Keratinocyte (primary cell): ENCODE measurements around the gene PNKP. TPM values are rescaled to one million over a fixed set of nuclear protein-coding genes. Genes with fewer than 3 reads are reported as not detected.

Source experiments
- DNase-seq: peaks from one replicate; pipeline ENCODE4 v3.0.0-alpha.2; 2011; ENCODE audit warnings: low read depth, missing footprints, low spot score
- FAIRE-seq: peaks from 2 replicates; lab custom pipeline; 2011; peaks lifted over from hg19 to GRCh38; lab: Jason Lieb, UNC
- H2AFZ ChIP-seq: 2 replicates; pipeline ENCODE4 v1.6.0; 2012; ENCODE audit warnings: low read length, control low read depth, inconsistent platforms; ENCODE audit not compliant: control insufficient read depth
- H3K27ac ChIP-seq: 2 replicates; pipeline ENCODE4 v1.5.1; 2011; ENCODE audit warnings: low read length; ENCODE audit not compliant: control insufficient read depth, insufficient read depth
- H3K27me3 ChIP-seq: 3 replicates; pipeline ENCODE4 v1.6.0; 2011; ENCODE audit warnings: low read length; ENCODE audit not compliant: control insufficient read depth, insufficient read depth; ENCODE audit errors: extremely low read depth
- H3K36me3 ChIP-seq, 2 experiments: 2 replicates in 1 of 2; 3 replicates in 1 of 2; pipeline ENCODE4 v1.5.1; 2011; ENCODE audit warnings: low read length in 2 of 2, mild to moderate bottlenecking in 1 of 2; ENCODE audit not compliant: control insufficient read depth in 2 of 2, insufficient read depth in 2 of 2; ENCODE audit errors: extremely low read depth in 1 of 2
- H3K4me1 ChIP-seq: 3 replicates; pipeline ENCODE4 v1.5.1; 2011; ENCODE audit warnings: low read length; ENCODE audit not compliant: control insufficient read depth, insufficient read depth; ENCODE audit errors: extremely low read depth
- H3K4me2 ChIP-seq: 3 replicates; pipeline ENCODE4 v1.6.0; 2011; ENCODE audit warnings: low read depth, low read length; ENCODE audit not compliant: control insufficient read depth, insufficient read depth; ENCODE audit errors: extremely low read depth
- H3K4me3 ChIP-seq, 3 experiments: fragments of 200-600 bp in 1 of 3; sonication (generic) in 1 of 3; 2 replicates in 2 of 3; 3 replicates in 1 of 3; pipeline ENCODE4 v1.5.1; 2011 to 2016; ENCODE audit warnings: low read length in 3 of 3, mild to moderate bottlenecking in 3 of 3, control low read depth in 2 of 3, inconsistent platforms in 1 of 3, low read depth in 1 of 3, mixed read lengths in 1 of 3, mixed run types in 1 of 3, moderate library complexity in 1 of 3; ENCODE audit not compliant: control insufficient read depth in 2 of 3, insufficient read depth in 2 of 3; ENCODE audit errors: extremely low read depth in 1 of 3
- H3K79me2 ChIP-seq: 2 replicates; pipeline ENCODE4 v1.6.0; 2012; ENCODE audit warnings: low read length; ENCODE audit not compliant: control insufficient read depth, insufficient read depth
- H3K9ac ChIP-seq: 3 replicates; pipeline ENCODE4 v1.6.0; 2011; ENCODE audit warnings: low read length; ENCODE audit not compliant: control insufficient read depth, insufficient read depth; ENCODE audit errors: extremely low read depth
- H3K9me1 ChIP-seq: 3 replicates; pipeline ENCODE4 v1.6.0; 2011; ENCODE audit warnings: low read length; ENCODE audit not compliant: control insufficient read depth, insufficient read depth; ENCODE audit errors: extremely low read depth
- H3K9me3 ChIP-seq: 2 replicates; pipeline ENCODE4 v1.5.1; 2012; ENCODE audit warnings: low read depth, low read length; ENCODE audit not compliant: control insufficient read depth
- H4K20me1 ChIP-seq: 3 replicates; pipeline ENCODE4 v1.6.0; 2011; ENCODE audit warnings: low read length; ENCODE audit not compliant: control insufficient read depth, insufficient read depth; ENCODE audit errors: extremely low read depth
- EZH2 ChIP-seq: IDR thresholded peaks from one replicate; pipeline ENCODE4 v1.6.1; 2012; ENCODE audit warnings: inconsistent platforms, mild to moderate bottlenecking, low read length, moderate library complexity
- dilution Hi-C: fragments of 300-500 bp; cut with MboI; formaldehyde crosslinking; loops from one replicate; pipeline ENCODE4 v1.7.0; 2020; ENCODE audit warnings: low sequenced_read_pairs; ENCODE audit not compliant: extremely low pct_ligation_motif_present
- polyA plus RNA-seq, 5 experiments: library from polyadenylated mRNA; depleted of rRNA in 3 of 5; stranded (reverse) in 3 of 5; stranded (forward) in 1 of 5; unstranded in 1 of 5; fragments of >200 nt; gene quantifications; 1 replicate in 1 of 5; 2 replicates in 3 of 5; 3 replicates in 1 of 5; pipeline versions ENCODE4 v1.2.1 to v1.2.3, GENCODE V29; 2011 to 2012; ENCODE audit warnings: missing spikeins in 2 of 5, low read depth in 1 of 5, low replicate concordance in 1 of 5
- TF ChIP-seq, protein P1 (sequence below), 3 experiments: IDR thresholded peaks in 1 of 3; conservative IDR thresholded peaks in 1 of 3; optimal IDR thresholded peaks in 1 of 3; 2 replicates in 2 of 3; 3 replicates in 1 of 3; pipeline versions ENCODE3 to v1.5.1; 2011; ENCODE audit warnings: low read length in 3 of 3, mild to moderate bottlenecking in 3 of 3, moderate library complexity in 2 of 3, control low read depth in 1 of 3, inconsistent platforms in 1 of 3; ENCODE audit not compliant: insufficient read depth in 2 of 3; ENCODE audit errors: extremely low read depth in 1 of 3

The PNKP gene
- polyA plus RNA-seq, 1 donor (not counting 4 experiments of a cell fraction or from before 2014, with no cell fraction given): 19.3 TPM

DNA sequence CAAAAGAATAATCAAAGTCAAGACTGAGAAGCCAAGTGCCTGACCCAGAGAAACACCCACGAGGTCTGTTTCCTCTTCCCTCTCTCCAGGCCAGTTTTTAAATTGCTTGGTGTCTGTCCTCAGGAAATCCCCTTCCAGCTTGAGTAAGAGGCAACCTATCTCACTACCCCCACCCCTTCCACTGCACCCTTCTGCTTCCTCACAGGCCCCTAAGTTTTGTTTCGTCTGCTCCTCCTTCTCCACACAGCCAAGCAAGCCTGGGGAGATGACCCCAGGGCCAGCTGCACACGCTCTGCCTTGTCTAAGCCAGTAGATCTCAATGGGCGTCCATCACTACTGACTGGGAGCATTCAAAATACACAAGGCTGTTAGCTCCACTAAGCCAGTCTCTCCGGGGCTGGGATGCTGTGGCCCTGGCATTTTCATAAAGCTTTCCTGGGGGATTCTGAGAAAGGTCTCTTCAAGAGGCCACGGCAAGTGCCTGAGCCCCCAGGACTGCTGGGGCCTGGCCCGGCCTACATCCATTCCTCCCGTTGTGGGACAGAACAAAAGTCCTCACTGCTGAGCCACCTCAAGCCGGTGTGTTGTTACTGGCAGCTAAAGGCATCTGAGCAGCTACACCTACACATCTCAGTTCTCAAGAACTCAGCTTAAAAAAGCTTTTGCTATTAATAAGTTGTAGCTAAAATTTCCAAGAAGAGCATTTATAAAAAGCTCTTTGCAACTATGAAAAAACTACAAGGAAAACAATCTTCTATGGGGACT lies 44.2 kb upstream of the PNKP start:
- Histone ChIP-seq H3K36me3 (peaks cover 23 to 37% of the 10 kb centered on the region in 2 experiments), H3K9me3 (no peaks in the 10 kb centered on the region), H3K4me2 (no peak overlapping the region), H3K79me2 (peaks cover 14% of the 10 kb centered on the region), H3K4me1 (no peaks in the 10 kb centered on the region), H2AFZ (no peak overlapping the region), H3K9me1 (no peaks in the 10 kb centered on the region), H3K9ac (no peak overlapping the region), H4K20me1 (peaks cover 9% of the 10 kb centered on the region), H3K27me3 (no peaks in the 10 kb centered on the region), H3K4me3 (no peak overlapping the region), H3K27ac (no peak overlapping the region)
- DNase-seq: no peak
- TF ChIP-seq, protein P1, sequence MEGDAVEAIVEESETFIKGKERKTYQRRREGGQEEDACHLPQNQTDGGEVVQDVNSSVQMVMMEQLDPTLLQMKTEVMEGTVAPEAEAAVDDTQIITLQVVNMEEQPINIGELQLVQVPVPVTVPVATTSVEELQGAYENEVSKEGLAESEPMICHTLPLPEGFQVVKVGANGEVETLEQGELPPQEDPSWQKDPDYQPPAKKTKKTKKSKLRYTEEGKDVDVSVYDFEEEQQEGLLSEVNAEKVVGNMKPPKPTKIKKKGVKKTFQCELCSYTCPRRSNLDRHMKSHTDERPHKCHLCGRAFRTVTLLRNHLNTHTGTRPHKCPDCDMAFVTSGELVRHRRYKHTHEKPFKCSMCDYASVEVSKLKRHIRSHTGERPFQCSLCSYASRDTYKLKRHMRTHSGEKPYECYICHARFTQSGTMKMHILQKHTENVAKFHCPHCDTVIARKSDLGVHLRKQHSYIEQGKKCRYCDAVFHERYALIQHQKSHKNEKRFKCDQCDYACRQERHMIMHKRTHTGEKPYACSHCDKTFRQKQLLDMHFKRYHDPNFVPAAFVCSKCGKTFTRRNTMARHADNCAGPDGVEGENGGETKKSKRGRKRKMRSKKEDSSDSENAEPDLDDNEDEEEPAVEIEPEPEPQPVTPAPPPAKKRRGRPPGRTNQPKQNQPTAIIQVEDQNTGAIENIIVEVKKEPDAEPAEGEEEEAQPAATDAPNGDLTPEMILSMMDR (optimal IDR thresholded peaks at IDR 0.05 in 1 of 3, IDR thresholded peaks at IDR 0.05 in 1 of 3, conservative IDR thresholded peaks at IDR 0.05 in 1 of 3; ENCODE audit: extremely low read depth in 1 of 3, insufficient read depth in 2 of 3, low read length in 3 of 3): no peak
- TF ChIP-seq EZH2: no peak
- FAIRE-seq: no peak
- dilution Hi-C loops: no loop called here

DNA sequence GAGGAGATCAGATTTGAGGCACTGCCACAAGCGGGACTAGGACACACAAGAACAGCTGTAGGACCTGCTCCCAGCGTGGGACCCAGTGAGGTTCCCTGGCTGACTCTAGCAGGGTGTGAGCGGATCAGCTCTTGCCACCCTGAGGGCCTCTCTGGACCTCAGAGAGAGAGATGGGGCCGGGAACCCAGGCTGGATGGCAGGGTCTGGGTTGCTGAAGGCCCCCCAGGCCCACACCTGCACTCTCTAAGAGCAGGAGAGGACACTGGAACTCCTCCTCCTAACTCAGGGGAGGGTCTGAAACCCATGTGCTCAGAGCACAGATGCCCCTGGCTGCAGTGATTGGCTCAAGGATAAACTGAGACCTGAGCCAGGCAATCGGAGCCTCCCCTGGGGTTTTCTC lies 42.8 kb upstream of the PNKP start:
- dilution Hi-C loops: no loop called here

More for the DNA sequence above, 42.8 kb upstream of the PNKP start:
- Histone ChIP-seq H2AFZ (no peak overlapping the region), H3K27ac (no peak overlapping the region), H3K9ac (no peak overlapping the region), H3K9me3 (no peaks in the 10 kb centered on the region), H3K4me2 (no peak overlapping the region), H3K79me2 (peaks cover 6% of the 10 kb centered on the region), H3K4me3 (no peak overlapping the region), H3K9me1 (no peaks in the 10 kb centered on the region), H3K36me3 (peaks cover 21 to 36% of the 10 kb centered on the region in 2 experiments), H4K20me1 (peaks cover 8% of the 10 kb centered on the region), H3K27me3 (no peaks in the 10 kb centered on the region), H3K4me1 (no peaks in the 10 kb centered on the region)
- DNase-seq (no peak), FAIRE-seq (no peak)
- TF ChIP-seq EZH2: no peak
- TF ChIP-seq, protein P1 (optimal IDR thresholded peaks at IDR 0.05 in 1 of 3, IDR thresholded peaks at IDR 0.05 in 1 of 3, conservative IDR thresholded peaks at IDR 0.05 in 1 of 3; ENCODE audit: extremely low read depth in 1 of 3, insufficient read depth in 2 of 3, low read length in 3 of 3): no peak
